NCI-H524 treated with DMSO at 0.1 percent for 48 hours (cell line): Measurements from ENCODE around the gene PLEKHA6.
A peak's percentile ranks its signal among the peaks of the same experiment; 100 is the strongest.

ENCODE experiments used
- DNase-seq: peaks from one replicate; lab custom pipeline; 2025; lab: John Stamatoyannopoulos, UW

PLEKHA6 gene

DNA sequence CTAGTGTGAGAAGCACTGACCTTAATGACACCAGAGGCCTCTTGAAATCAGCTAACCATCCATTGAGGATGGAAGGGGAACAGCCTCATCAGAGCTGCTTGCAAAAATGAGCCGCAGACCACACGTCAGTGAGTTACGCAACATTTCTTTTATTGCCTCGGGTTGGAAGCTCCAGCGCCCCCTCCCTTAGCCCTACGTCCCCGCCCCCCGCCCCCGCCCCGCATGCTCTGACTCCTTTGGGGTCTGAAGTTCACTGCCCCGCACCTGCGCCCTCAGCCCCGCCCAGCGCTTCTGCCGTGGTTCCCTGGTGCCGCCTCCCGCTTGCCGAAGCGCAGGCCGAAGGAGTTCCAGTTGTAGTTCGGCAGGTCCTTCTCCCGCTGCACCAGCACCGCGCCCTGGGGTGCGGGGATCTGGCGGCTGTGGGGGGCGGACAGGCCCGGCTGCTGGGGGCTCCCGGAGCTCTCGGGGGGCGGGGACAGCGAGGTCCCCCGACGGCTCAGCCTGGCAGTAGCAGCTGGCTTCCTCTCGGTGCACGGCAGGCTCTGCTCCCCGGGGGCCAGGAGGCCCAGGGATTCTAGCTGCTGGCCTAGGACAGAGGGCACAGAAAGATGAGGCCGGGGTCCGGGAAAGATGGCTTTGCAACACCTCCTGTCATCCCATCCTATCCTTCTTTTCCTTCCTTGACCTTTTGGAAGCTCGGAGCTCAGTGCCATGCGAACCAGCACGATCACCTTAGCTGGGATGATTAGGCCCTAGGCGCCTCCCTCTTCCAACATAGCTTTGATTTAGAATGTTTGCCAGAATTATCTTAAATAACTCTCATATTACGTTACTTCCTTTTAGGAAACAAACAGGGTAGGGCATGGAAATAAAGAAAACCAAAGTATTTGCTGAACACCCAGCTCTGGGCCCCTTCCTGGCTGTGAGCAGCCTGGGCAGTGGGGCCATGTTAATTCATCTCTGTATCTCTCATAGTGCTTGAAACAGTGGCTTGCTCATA lies 169.2 kb downstream of the PLEKHA6 start:
- DNase-seq = no peak

DNA sequence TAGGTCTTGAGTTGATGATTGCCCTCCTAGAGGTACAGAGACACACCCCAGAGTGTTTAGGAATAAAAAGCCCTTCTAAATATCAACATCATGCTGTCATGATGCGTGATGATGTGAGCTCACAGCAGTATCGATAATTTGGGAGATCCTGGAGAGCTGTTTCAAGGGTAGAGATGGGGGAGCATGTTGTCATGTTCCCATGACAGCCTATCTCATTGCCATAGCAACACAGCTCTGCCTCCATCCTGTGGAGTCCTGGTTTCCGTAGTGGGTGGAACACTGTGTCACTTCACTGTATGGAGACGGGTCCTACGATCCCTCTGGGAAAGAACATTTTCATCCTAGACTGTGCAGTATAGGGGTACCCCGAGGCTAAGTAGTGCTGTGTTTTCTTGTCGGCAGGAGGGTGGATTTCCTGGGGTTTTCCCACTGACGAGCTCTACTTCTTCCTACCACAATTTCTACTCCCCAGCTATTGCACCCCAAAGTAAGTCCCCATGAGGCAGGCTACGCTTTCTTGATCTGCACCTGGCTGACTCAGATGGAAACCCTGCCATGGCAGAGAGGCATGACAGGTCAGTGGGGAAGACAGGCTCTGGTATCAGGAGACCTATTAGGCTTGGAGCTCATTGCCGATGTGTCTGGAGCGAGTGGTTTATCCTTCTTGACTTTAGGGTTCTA lies 170.6 kb downstream of the PLEKHA6 start:
- DNase-seq = no peak

DNA sequence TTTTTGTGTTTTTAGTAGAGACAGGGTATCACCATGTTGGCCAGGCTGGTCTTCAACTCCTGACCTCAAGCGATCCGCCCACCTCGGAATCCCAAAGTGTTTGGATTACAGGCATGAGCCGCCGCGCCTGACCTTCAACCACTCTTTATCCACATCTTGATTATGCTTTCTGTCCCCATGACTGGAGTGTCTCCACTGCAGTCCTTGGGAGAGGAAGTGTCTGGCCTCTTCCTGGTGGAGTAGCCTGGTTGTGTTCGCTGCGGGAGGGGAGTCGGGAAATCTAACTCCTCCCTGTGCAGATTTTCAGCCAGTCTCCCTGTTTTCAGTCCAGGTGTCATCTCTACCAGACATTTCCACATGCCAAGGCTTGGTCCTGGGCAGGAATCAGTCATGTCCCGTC lies 173.1 kb downstream of the PLEKHA6 start:
- DNase-seq = no peak

DNA sequence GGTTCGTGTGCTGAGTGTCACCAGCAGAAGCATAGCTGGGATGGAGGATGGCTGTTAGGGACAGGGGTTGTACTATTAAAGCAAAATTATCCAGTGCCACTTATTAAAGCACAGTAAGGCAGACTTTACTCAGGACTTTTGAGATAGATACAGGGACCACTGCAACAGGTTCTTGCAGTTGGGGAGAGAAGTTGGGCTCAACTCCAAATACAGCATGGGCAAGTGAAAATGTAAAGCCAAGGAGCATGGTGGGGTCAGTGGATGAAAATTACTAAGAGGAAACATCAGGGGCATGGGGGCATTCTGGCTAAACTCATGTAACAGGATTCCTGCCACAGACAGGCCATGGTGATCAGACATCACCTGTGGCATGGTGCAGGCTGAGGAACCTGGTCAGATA lies 178.6 kb downstream of the PLEKHA6 start:
- no peak for DNase-seq

DNA sequence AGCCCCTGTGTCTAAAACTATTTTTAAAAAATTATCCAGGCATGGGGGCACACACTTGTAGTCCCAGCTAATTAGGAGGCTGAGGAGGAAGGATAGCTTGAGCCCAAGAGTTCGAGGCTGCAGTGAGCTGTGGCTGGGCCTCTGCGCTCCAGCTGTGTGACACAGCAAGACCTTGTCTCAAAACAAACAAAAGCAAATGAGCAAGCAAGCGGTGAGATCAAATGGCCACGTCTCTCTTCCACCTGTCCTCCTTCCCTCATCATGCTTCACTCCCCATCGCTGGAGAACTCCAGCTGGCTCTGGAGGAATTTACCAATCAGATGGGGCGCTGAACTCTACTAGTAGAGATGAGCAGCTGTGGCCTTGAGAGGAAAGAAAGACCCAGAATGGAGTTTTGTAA lies 179.6 kb downstream of the PLEKHA6 start:
- DNase-seq = no peak

DNA sequence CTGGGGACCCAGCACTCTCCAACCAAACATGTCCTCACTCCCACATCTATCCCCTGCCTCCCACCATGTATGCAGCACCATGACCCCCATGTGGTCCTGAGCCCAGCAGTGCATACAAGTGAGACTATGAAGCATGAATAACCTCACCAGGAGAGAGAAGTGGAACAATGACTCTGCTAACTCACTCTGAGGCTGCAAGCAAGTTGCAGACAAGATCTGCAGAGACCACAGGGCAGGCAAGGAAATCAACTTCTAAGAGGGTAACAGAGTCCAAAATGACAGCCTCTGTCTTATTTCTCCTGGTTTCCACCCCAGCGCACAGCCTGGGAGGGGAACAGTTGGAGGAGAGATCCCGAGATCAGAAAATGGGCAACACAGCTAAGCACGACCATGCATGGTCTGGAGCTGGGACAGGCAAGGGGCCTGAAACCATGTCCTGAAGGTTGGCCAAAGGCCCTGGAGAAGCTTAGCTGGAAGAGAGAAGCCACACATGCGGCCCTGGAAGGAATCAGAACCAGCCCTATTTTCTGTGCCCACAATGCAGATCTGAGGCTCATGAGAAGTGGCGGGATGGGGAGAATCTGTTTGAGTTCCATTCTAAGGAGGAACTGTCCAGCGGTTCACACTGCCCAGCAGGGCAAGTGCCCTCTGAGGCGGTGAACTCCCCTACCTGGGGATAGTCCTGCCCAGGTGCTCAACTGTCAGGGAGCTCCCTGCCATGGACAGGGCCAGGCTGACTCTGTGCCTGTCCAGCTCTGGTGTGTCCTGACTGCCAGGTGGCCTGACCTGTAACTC lies 181.0 kb downstream of the PLEKHA6 start:
- no peak for DNase-seq

DNA sequence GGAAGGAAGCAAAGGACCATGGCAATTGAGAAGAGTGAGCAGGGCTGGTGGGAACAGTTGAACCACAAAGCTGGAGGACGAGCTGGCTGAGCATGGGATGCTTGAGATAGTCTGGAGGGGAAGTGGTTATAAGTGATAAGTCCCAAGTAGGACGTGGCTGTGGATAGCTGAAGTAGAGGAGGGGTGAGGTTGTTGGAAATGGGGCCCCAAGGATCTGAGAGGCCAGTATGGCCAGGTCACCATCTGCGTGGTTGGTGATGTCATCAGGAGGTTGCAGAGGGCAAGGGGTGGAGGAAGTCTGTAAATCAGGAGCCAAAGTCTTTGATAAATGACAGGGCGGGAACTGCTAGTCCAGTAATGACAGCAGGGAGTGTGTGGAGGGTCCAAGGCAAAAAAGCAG lies 182.6 kb downstream of the PLEKHA6 start:
- DNase-seq = no peak

DNA sequence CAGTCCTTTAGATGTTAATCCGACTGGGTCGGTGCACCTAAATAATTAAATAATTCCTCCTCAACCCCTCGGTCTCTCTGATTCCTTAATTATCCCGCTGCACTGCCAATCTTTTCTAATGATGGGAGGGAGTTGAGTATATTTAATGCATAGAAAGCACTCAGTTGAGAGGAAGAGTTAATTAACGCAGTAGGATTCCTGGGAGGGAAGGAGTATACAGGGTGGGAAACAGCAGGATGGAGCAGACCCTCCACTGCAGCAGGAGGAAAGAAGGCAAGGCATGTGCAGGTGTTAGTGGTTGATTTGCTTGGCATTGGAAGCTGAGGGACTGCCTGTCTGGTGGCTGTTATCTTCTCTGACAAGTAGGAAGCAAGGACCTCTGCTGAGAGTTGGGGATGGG lies 183.7 kb downstream of the PLEKHA6 start:
- no peak for DNase-seq

DNA sequence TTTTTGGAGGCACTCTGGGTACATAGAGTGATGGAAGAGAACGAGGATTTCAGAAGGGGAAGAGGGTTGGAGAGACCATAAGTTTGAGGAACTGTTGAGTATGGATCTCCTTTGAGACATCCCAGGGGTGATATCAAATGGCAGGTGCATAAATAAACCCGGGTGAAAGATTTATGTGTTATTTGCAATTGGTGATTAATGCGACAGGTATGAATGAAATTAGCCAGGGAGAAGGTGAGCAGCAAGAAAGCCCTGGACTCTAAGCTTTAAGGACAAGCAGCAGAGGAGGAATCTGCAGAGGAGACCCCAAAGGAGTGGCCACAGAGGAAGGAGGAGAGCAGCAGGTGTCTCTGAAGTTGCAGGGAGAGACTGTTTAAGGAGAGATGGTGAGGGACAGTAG lies 184.8 kb downstream of the PLEKHA6 start:
- DNase-seq = no peak

DNA sequence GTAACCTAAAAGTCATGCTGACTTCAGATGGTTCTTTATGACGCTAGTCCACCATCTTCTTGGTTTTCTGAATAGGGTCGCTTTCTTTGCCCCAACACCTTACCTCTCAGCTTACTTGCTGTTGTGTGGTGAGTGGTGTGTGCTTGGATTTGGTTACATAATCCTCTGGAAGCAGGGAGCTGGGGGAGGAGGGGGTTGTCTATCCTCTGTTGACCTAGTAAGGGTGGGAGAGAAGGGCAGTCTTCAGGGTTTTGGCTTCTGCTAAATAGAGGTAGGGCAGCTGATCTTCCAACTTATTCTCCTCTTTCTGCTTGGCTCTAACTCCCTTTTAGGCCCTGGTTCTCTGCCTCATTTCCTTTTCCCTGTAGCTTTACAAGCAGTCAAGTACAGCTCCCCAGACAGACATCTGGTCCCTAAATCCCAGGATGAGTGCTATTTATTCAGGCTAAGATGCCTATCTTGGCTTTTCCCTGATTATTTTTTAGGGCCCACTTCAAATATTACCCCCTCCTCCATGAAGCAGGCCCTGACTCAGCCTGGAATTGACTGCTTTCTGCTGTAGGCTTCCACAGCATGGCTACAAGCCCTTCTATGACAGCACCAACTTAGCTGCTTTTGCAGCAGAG lies 187.2 kb downstream of the PLEKHA6 start:
- peak; percentile 48 for DNase-seq

DNA sequence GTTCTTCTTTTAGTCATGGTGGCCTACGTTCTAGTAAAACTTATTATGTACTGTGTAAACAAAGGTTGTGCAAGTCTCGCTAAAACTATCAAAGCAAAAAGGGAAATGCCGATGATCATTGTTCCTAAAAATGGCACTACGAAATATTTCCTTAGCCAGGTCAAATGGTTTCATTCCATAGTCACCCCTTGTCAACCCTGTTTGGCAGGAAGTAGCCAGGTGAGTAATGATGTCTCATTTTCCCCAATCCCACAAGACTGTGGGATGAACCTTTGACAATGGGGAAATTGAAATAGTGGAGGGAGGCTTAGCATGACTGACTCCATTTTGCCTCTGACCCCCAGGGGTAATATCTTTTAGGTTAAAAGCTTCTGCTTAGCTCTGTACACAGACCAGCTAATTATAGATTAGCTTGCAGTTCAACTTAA lies 188.0 kb downstream of the PLEKHA6 start:
- DNase-seq = no peak

DNA sequence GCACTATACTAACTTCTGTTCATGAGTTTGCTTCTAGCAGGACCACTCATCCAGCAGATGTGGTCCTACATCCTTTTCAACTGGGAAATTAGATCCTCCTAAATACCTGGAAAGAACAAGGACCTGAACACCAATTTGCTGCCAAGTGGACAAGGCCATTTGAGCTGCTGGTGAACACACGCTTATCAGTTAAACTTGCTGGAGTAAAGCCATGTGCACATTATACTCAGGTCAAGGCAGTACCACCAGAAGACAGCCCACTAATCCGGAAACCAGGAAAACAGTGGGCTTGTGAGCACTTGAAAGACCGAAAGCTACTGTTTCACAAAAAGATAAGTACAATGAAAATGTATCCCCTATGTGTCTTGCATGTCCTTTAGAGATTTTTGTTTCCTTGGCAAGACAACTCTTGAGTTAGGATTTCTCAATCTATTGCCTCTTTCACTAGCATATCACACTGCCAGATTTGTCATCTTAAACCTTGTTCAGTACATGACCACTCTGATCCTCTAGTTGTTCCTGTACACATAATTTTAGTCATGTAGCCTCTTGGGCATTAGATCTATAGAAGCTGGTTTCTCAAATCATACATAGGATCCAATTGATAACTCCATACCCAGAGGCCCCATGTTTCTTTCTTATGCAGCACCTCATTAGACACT lies 189.1 kb downstream of the PLEKHA6 start:
- no peak for DNase-seq

DNA sequence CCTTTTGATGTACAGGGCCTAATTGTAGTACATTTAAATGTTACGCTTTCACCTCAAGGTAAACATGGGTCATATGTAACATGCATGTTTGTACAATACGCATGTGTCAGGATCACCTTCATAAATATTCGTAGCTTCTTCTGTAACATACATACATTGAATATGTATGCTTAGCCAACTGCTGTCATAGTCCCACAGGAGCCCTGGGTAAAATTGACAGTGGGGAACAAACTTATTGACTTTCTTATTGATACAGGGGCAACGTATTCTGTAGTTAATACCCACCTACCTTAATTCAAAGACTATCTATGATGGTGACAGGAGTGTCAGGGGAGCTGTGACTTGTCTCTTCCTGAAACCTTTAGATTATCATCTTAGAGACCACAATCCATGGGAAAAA lies 189.9 kb downstream of the PLEKHA6 start:
- DNase-seq = no peak
